ENCODE measurements around the gene ARL15. TPM values are rescaled to one million over a fixed set of nuclear protein-coding genes. Genes with fewer than 3 reads are reported as not detected.

ARL15 gene
- total and polyA plus RNA-seq, 2 donors (not counting 1 experiment from before 2014, with no cell fraction given): 5.8 to 20.5 TPM

GRCh38 chr5:53900677-53901076, 409.7 kb downstream of the ARL15 start:
- POLR2A ChIA-PET: no interaction called here
- no peaks in the 10 kb centered on the region for H3K79me2 ChIP-seq (ENCODE audit: control insufficient read depth, insufficient read depth, low read length)
- H3K4me3 ChIP-seq (ENCODE audit: control extremely low read depth in 1 of 5, extremely low read depth in 1 of 5, insufficient read depth in 1 of 5, low read depth in 2 of 5, low read length in 4 of 5): no peak overlapping the region
- H3K4me1 ChIP-seq (ENCODE audit: control insufficient read depth in 2 of 2, insufficient read depth in 2 of 2, low read length in 2 of 2): no peaks in the 10 kb centered on the region
- peaks cover 0 to 4% (median 0%) of the 10 kb centered on the region in 3 donors for H3K9me3 ChIP-seq (ENCODE audit: control extremely low read depth in 1 of 3, control insufficient read depth in 2 of 3, insufficient read depth in 1 of 3, low read length in 2 of 3)
- H3K27me3 ChIP-seq (replicated peaks in 1 of 4; ENCODE audit: control extremely low read depth in 1 of 4, control insufficient read depth in 3 of 4, insufficient read depth in 4 of 4, low read length in 3 of 4): no peaks in the 10 kb centered on the region
- no peak overlapping the region for H3K9ac ChIP-seq (ENCODE audit: low read length)
- no peaks in the 10 kb centered on the region for H3K4me1 Mint-ChIP-seq
- intact Hi-C loops (cut with micrococcal nuclease): no loop called here
- H4K20me1 ChIP-seq (ENCODE audit: control insufficient read depth, insufficient read depth, low read length, poor library complexity, severe bottlenecking): no peaks in the 10 kb centered on the region
- no peak for TF ChIP-seq EZH2 (IDR thresholded peaks at IDR 0.05; ENCODE audit: borderline replicate concordance, insufficient read depth, low read depth, low read length, poor library complexity, severe bottlenecking)
- TF ChIP-seq, protein P1, sequence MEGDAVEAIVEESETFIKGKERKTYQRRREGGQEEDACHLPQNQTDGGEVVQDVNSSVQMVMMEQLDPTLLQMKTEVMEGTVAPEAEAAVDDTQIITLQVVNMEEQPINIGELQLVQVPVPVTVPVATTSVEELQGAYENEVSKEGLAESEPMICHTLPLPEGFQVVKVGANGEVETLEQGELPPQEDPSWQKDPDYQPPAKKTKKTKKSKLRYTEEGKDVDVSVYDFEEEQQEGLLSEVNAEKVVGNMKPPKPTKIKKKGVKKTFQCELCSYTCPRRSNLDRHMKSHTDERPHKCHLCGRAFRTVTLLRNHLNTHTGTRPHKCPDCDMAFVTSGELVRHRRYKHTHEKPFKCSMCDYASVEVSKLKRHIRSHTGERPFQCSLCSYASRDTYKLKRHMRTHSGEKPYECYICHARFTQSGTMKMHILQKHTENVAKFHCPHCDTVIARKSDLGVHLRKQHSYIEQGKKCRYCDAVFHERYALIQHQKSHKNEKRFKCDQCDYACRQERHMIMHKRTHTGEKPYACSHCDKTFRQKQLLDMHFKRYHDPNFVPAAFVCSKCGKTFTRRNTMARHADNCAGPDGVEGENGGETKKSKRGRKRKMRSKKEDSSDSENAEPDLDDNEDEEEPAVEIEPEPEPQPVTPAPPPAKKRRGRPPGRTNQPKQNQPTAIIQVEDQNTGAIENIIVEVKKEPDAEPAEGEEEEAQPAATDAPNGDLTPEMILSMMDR (IDR thresholded peaks at IDR 0.05): no peak
- no peaks in the 10 kb centered on the region for H3K36me3 ChIP-seq (replicated peaks in 1 of 2; ENCODE audit: control extremely low read depth in 1 of 2, control insufficient read depth in 1 of 2, extremely low read depth in 1 of 2, insufficient read depth in 2 of 2, low read length in 1 of 2)
- H3K4me3 Mint-ChIP-seq: no peak overlapping the region
- CTCF ChIA-PET: no interaction called here
- H2AFZ ChIP-seq (ENCODE audit: insufficient read depth, low read depth, low read length, poor library complexity, severe bottlenecking): no peak overlapping the region
- H3K4me2 ChIP-seq (replicated peaks; ENCODE audit: low read depth, low read length, poor library complexity, severe bottlenecking): no peak overlapping the region
- H3K27ac ChIP-seq (ENCODE audit: low read length in 2 of 2): no peak overlapping the region
- no peaks in the 10 kb centered on the region for H3K9me3 Mint-ChIP-seq (ENCODE audit: insufficient read depth)
- no CpG with 5 or more reads among the region's 2 CpGs for WGBS (ENCODE audit: insufficient coverage)
- DNase-seq: no peak
- ATAC-seq (ENCODE audit: low read depth): no peak
- H3K27me3 Mint-ChIP-seq: no peaks in the 10 kb centered on the region
- H3K27ac Mint-ChIP-seq: no peak overlapping the region

- no peaks in the 10 kb centered on the region for H3K4me1 ChIP-seq (ENCODE audit: control insufficient read depth in 2 of 2, insufficient read depth in 2 of 2, low read length in 2 of 2)
- intact Hi-C loops (cut with micrococcal nuclease): no loop called here
- Mint-ChIP-seq H3K9me3 (ENCODE audit: insufficient read depth) (no peaks in the 10 kb centered on the region), H3K4me1 (no peaks in the 10 kb centered on the region), H3K27ac (no peak overlapping the region), H3K4me3 (no peak overlapping the region), H3K27me3 (no peaks in the 10 kb centered on the region)
- H4K20me1 ChIP-seq (ENCODE audit: control insufficient read depth, insufficient read depth, low read length, poor library complexity, severe bottlenecking): no peaks in the 10 kb centered on the region
- no peak overlapping the region for H3K9ac ChIP-seq (ENCODE audit: low read length)
- H3K79me2 ChIP-seq (ENCODE audit: control insufficient read depth, insufficient read depth, low read length): no peaks in the 10 kb centered on the region
- H3K27ac ChIP-seq (ENCODE audit: low read length in 2 of 2): no peak overlapping the region
- no peak overlapping the region for H3K4me2 ChIP-seq (replicated peaks; ENCODE audit: low read depth, low read length, poor library complexity, severe bottlenecking)
- no CpG with 5 or more reads among the region's 3 CpGs for WGBS (ENCODE audit: insufficient coverage)
- TF ChIP-seq EZH2 (IDR thresholded peaks at IDR 0.05; ENCODE audit: borderline replicate concordance, insufficient read depth, low read depth, low read length, poor library complexity, severe bottlenecking): no peak
- H2AFZ ChIP-seq (ENCODE audit: insufficient read depth, low read depth, low read length, poor library complexity, severe bottlenecking): no peak overlapping the region
- H3K9me3 ChIP-seq (ENCODE audit: control extremely low read depth in 1 of 3, control insufficient read depth in 2 of 3, insufficient read depth in 1 of 3, low read length in 2 of 3): peaks cover 0 to 4% (median 0%) of the 10 kb centered on the region in 3 donors
- POLR2A ChIA-PET: no interaction called here
- no peak for ATAC-seq (ENCODE audit: low read depth)
- DNase-seq: no peak
- no peak overlapping the region for H3K4me3 ChIP-seq (ENCODE audit: control extremely low read depth in 1 of 5, extremely low read depth in 1 of 5, insufficient read depth in 1 of 5, low read depth in 2 of 5, low read length in 4 of 5)
- CTCF ChIA-PET: no interaction called here
- no peaks in the 10 kb centered on the region for H3K36me3 ChIP-seq (replicated peaks in 1 of 2; ENCODE audit: control extremely low read depth in 1 of 2, control insufficient read depth in 1 of 2, extremely low read depth in 1 of 2, insufficient read depth in 2 of 2, low read length in 1 of 2)
- no peaks in the 10 kb centered on the region for H3K27me3 ChIP-seq (replicated peaks in 1 of 4; ENCODE audit: control extremely low read depth in 1 of 4, control insufficient read depth in 3 of 4, insufficient read depth in 4 of 4, low read length in 3 of 4)
Measured at GRCh38 chr5:53895091-53895683, 415.2 kb downstream of the ARL15 start.

Measured in B cell (primary cell).